Activated CD4-positive, alpha-beta memory T cell treated with anti-CD3 and anti-CD28 coated beads, Interleukin-2, amount 10 ng/mL, durations not matched to agents 7 days and 5 days (primary cell): ENCODE measurements around the gene PFKFB4. TPM values are rescaled to one million over a fixed set of nuclear protein-coding genes. Genes with fewer than 3 reads are reported as not detected.
"Not testable (repeated sequence)": the region's sequence is repeated elsewhere in the genome, so short reads cannot be mapped to it uniquely, and the experiment has no call there.

ENCODE experiments used
- CTCF ChIA-PET: fragments of 350-600 bp; sonication (Branson Sonifier 250); formaldehyde crosslinking; loops from one replicate; lab custom pipeline; 2021; ENCODE audit warnings: antibody characterized with exemption, inconsistent platforms; lab: Charles Lee
- POLR2A ChIA-PET: fragments of 350-600 bp; sonication (Branson Sonifier 250); formaldehyde crosslinking; loops from one replicate; lab custom pipeline; 2021; ENCODE audit warnings: antibody characterized with exemption; lab: Charles Lee
- DNase-seq: peaks from one replicate; pipeline ENCODE4 v3.0.0-alpha.2; 2020
- H3K27ac Mint-ChIP-seq: one replicate; pipeline ENCODE4 v1.8.0; 2021; ENCODE audit warnings: mild to moderate bottlenecking, mixed read lengths
- H3K27me3 Mint-ChIP-seq: one replicate; pipeline ENCODE4 v1.8.0; 2021; ENCODE audit warnings: mixed read lengths
- H3K36me3 Mint-ChIP-seq: one replicate; pipeline ENCODE4 v1.8.0; 2021; ENCODE audit warnings: low read depth, mixed read lengths
- H3K4me1 Mint-ChIP-seq: one replicate; pipeline ENCODE4 v1.8.0; 2021; ENCODE audit warnings: mixed read lengths
- H3K4me3 Mint-ChIP-seq: one replicate; pipeline ENCODE4 v1.8.0; 2021; ENCODE audit warnings: mild to moderate bottlenecking, mixed read lengths
- H3K9me3 Mint-ChIP-seq: one replicate; pipeline ENCODE4 v1.8.0; 2021; ENCODE audit warnings: mixed read lengths
- total RNA-seq, 2 experiments: library from RNA; stranded (reverse); gene quantifications; one replicate each; pipeline ENCODE4 v1.2.3, GENCODE V29; 2021

PFKFB4 gene
- total RNA-seq, 2 experiments from 2014 or later, result 33.3 to 34.4 TPM

DNA sequence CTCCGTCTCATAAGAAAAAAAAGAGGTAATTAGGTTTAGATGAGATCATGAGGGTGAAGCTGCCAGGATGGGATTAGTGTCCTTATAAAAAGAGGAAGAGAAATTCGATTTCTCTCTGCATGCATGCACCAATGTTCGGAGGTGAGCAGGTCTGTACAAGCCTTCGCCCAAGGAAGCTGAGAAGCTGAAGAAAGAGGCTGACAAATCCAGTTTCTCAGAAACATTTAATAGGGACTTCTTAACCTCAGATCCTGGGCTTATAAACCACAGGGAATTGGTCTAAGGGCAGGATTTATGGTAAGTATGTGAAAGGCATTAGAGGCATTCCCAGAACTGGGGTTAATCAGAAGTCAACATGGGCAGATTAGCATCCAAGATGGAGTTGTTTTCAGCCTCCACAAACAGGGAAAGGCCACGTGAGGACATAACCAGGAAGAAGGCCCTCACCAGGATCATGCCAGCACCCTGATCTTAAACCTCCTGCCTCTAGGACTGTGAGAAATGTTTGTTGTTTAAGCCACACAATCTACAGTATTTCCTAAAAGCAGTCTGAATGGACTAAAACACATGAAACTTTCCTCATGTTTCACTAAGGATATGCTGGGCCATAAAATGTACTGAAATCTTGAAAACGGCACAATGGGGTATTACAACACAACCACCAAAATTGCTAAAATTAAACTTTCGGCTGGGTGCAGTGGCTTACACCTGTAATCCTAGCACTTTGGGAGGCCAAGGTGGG lies 64.0 kb downstream of the PFKFB4 start:
- Mint-ChIP-seq H3K4me3 (no peak overlapping the region), H3K9me3 (no peaks in the 10 kb centered on the region), H3K4me1 (peaks cover 1% of the 10 kb centered on the region), H3K36me3 (peaks cover 23% of the 10 kb centered on the region), H3K27ac (no peak overlapping the region), H3K27me3 (no peaks in the 10 kb centered on the region)
- ChIA-PET CTCF (no interaction called here), POLR2A (no interaction called here)
- DNase-seq, result no peak

DNA sequence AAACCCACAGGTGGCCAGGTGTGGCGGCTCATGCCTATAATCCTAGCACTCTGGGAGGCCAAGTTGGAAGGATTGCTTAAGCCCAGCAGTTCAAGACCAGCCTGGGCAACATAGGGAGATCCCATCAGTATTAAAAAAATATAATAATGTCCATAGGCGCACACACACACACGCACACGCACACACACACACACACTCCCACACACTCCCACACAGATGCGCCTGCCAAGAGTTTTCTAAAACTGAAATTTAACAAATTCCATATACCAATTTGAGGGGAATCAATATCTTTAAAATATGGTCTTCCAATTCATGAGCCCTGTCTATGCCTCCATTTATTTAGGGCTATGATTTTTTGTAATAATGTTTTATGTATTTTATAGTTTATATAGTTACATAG lies 69.7 kb downstream of the PFKFB4 start:
- no peak for DNase-seq
- POLR2A ChIA-PET, result no interaction called here
- Mint-ChIP-seq H3K9me3 (no peaks in the 10 kb centered on the region), H3K4me1 (peaks cover 1% of the 10 kb centered on the region), H3K27me3 (no peaks in the 10 kb centered on the region), H3K4me3 (no peak overlapping the region), H3K36me3 (peaks cover 3% of the 10 kb centered on the region), H3K27ac (no peak overlapping the region)
- CTCF ChIA-PET, result interaction anchor here (0.9 kb wide), 1 partner anchor 51 kb away, joined by 3 read pairs; no protein-coding TSS in a partner anchor

GRCh38 chr3:48482822-48483221 lies 73.8 kb downstream of the PFKFB4 start:
- not testable (repeated sequence) for H3K9me3 Mint-ChIP-seq, H3K27ac Mint-ChIP-seq, H3K4me3 Mint-ChIP-seq, DNase-seq, H3K27me3 Mint-ChIP-seq
- ChIA-PET POLR2A (interaction anchor here (1.1 to 1.4 kb wide), 3 partner anchors 10 to 22 kb away, joined by 3 to 10 read pairs (median 5); no protein-coding TSS in a partner anchor), CTCF (interaction anchor here (1.1 to 1.8 kb wide), 2 partner anchors 10 to 46 kb away, joined by 4 to 14 read pairs; no protein-coding TSS in a partner anchor)
- Mint-ChIP-seq H3K4me1 (peaks cover 21% of the 10 kb centered on the region), H3K36me3 (peaks cover 14% of the 10 kb centered on the region)

DNA sequence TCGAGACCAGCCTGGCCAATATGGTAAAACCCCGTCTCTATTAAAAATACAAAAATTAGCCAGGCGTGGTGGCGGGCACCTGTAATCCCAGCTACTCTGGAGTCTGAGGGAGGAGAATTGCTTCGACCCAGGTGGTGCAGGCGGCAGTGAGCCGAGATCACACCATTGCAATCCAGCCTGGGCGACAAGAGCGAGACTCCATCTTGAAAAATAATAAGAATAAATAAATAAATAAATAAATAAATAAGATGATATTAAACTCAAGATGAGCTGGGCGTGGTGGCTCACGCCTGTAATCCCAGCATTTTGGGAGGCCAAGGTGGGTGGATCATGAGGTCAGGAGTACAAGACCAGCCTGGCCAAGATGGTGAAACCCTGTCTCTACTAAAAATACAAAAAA lies 75.7 kb downstream of the PFKFB4 start:
- H3K36me3 Mint-ChIP-seq, result peaks cover 22% of the 10 kb centered on the region
- CTCF ChIA-PET, H3K4me3 Mint-ChIP-seq, DNase-seq, H3K27me3 Mint-ChIP-seq, H3K9me3 Mint-ChIP-seq, H3K27ac Mint-ChIP-seq: not testable (repeated sequence)
- peaks cover 38% of the 10 kb centered on the region for H3K4me1 Mint-ChIP-seq
- POLR2A ChIA-PET, result interaction anchor here (1.2 to 1.3 kb wide), 2 partner anchors 14 to 26 kb away, joined by 3 to 4 read pairs; no protein-coding TSS in a partner anchor

- peak; percentile 75 for DNase-seq
- Mint-ChIP-seq H3K4me3 (peak overlapping the region; percentile 86), H3K36me3 (peaks cover 34% of the 10 kb centered on the region), H3K27me3 (no peaks in the 10 kb centered on the region), H3K9me3 (no peaks in the 10 kb centered on the region), H3K27ac (peak overlapping the region; percentile 98), H3K4me1 (peaks cover 51% of the 10 kb centered on the region)
- CTCF ChIA-PET, result interaction anchor here (1.2 to 4.9 kb wide), 4 partner anchors 40 to 70 kb away, joined by 3 to 25 read pairs (median 4); partner anchors contain the start of genes CCDC51 and TMA7
- POLR2A ChIA-PET, result interaction anchor here (0.8 to 6.1 kb wide), 8 partner anchors 9 to 543 kb away, joined by 3 to 57 read pairs (median 5); partner anchors contain the start of genes ATRIP, CCDC51, NDUFAF3 and TMA7
Measured at GRCh38 chr3:48478626-48479555, 77.7 kb downstream of the PFKFB4 start.

GRCh38 chr3:48477959-48478520 lies 78.6 kb downstream of the PFKFB4 start:
- peak overlapping the region; percentile 98 for H3K27ac Mint-ChIP-seq
- ChIA-PET CTCF (interaction anchor here (2.0 to 4.9 kb wide), 2 partner anchors 42 to 71 kb away, joined by 5 to 25 read pairs; no protein-coding TSS in a partner anchor), POLR2A (interaction anchor here (0.6 to 6.1 kb wide), 6 partner anchors 11 to 38 kb away, joined by 3 to 57 read pairs (median 6); partner anchors contain the start of genes ATRIP, CCDC51 and TMA7)
- no peaks in the 10 kb centered on the region for H3K9me3 Mint-ChIP-seq
- peak overlapping the region; percentile 86 for H3K4me3 Mint-ChIP-seq
- DNase-seq, result no peak
- H3K27me3 Mint-ChIP-seq, result no peaks in the 10 kb centered on the region
- peaks cover 37% of the 10 kb centered on the region for H3K36me3 Mint-ChIP-seq
- H3K4me1 Mint-ChIP-seq, result peaks cover 59% of the 10 kb centered on the region

DNA sequence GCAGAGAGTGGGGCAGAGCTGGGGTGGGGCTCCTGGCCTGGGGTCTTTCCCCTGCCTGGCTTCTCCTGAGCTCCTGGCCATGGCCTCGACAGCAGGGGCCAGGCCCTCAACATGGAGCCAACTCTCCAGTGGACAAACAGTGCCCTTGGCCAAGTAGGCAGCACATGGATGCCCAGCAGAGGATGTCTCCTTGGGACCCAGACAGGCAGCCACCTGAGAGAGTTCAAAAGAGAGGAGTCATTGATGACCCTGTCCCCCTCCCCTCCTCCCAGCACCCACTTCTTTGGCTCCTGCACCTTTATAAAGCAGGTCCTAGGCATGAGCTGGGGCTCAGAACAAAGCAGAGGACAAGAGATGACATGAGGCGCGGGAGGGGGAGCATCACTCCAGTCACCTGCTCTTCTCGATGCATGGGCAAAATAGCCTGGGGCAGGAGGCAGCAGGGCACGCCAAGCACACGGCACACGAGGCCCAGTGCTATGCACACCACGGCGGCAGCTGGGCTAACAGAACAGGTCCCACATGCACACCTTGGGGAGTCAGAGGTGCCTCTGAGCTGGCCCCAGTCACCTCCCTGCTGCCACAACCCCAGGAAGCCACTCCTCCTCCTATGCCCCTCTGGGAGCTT lies 80.1 kb downstream of the PFKFB4 start:
- Mint-ChIP-seq H3K36me3 (peaks cover 37% of the 10 kb centered on the region), H3K4me3 (peak overlapping the region; percentile 46), H3K27ac (peak overlapping the region; percentile 59), H3K4me1 (peaks cover 62% of the 10 kb centered on the region), H3K9me3 (no peaks in the 10 kb centered on the region), H3K27me3 (no peaks in the 10 kb centered on the region)
- DNase-seq, result no peak
- CTCF ChIA-PET, result interaction anchor here (0.6 to 4.9 kb wide), 3 partner anchors 40 to 73 kb away, joined by 3 to 25 read pairs (median 3); no protein-coding TSS in a partner anchor
- POLR2A ChIA-PET, result interaction anchor here (6.1 kb wide), 1 partner anchor 9 kb away, joined by 57 read pairs; a partner anchor contains a TSS

- H3K4me1 Mint-ChIP-seq, result peaks cover 70% of the 10 kb centered on the region
- CTCF ChIA-PET, result interaction anchor here (3.6 kb wide), 1 partner anchor 83 kb away, joined by 23 read pairs; the partner anchor contains the start of gene PFKFB4
- peak overlapping the region; percentile 81 for H3K27ac Mint-ChIP-seq
- POLR2A ChIA-PET, result interaction anchor here (6.1 kb wide), 1 partner anchor 8 kb away, joined by 57 read pairs; a partner anchor contains a TSS
- H3K4me3 Mint-ChIP-seq, result no peak overlapping the region
- peaks cover 38% of the 10 kb centered on the region for H3K36me3 Mint-ChIP-seq
- H3K27me3 Mint-ChIP-seq, result no peaks in the 10 kb centered on the region
- DNase-seq, result no peak
- H3K9me3 Mint-ChIP-seq, result no peaks in the 10 kb centered on the region
Measured at GRCh38 chr3:48475188-48475587, 81.4 kb downstream of the PFKFB4 start.

GRCh38 chr3:48474619-48475018 lies 82.0 kb downstream of the PFKFB4 start:
- CTCF ChIA-PET, result interaction anchor here (0.5 to 3.6 kb wide), 4 partner anchors 22 to 83 kb away, joined by 3 to 23 read pairs (median 3); partner anchors contain the start of genes CCDC51, PFKFB4 and TMA7

GRCh38 chr3:48474031-48474430 lies 82.6 kb downstream of the PFKFB4 start:
- Mint-ChIP-seq H3K27ac (peak overlapping the region; percentile 98), H3K36me3 (peaks cover 47% of the 10 kb centered on the region), H3K4me1 (peaks cover 74% of the 10 kb centered on the region)
- H3K9me3 Mint-ChIP-seq, H3K4me3 Mint-ChIP-seq, H3K27me3 Mint-ChIP-seq, DNase-seq: not testable (repeated sequence)
- ChIA-PET POLR2A (interaction anchor here (0.9 to 6.1 kb wide), 15 partner anchors 7 to 286 kb away, joined by 3 to 69 read pairs (median 10); partner anchors contain the start of genes ATRIP, CCDC51, CDC25A and SHISA5), CTCF (interaction anchor here (0.5 to 3.6 kb wide), 16 partner anchors 8 to 162 kb away, joined by 3 to 40 read pairs (median 5); partner anchors contain the start of genes ATRIP, CCDC51, PFKFB4 and SHISA5)

More at GRCh38 chr3:48474619-48475018, 82.0 kb downstream of the PFKFB4 start:
- POLR2A ChIA-PET, result interaction anchor here (1.8 to 6.1 kb wide), 4 partner anchors 7 to 71 kb away, joined by 4 to 57 read pairs (median 40); partner anchors contain the start of genes ATRIP and SHISA5
- Mint-ChIP-seq H3K36me3 (peaks cover 41% of the 10 kb centered on the region), H3K4me3 (no peak overlapping the region), H3K27me3 (no peaks in the 10 kb centered on the region), H3K27ac (peak overlapping the region; percentile 81), H3K9me3 (no peaks in the 10 kb centered on the region), H3K4me1 (peaks cover 72% of the 10 kb centered on the region)
- no peak for DNase-seq

- DNase-seq, result no peak
- H3K27ac Mint-ChIP-seq, result peak overlapping the region; percentile 98
- H3K36me3 Mint-ChIP-seq, result peaks cover 47% of the 10 kb centered on the region
- peaks cover 74% of the 10 kb centered on the region for H3K4me1 Mint-ChIP-seq
- ChIA-PET CTCF (interaction anchor here (1.1 to 3.6 kb wide), 18 partner anchors 9 to 658 kb away, joined by 3 to 40 read pairs (median 5); partner anchors contain the start of genes ATRIP, CCDC51, PFKFB4 and SHISA5), POLR2A (interaction anchor here (0.8 to 5.2 kb wide), 25 partner anchors 9 to 285 kb away, joined by 3 to 69 read pairs (median 5); partner anchors contain the start of genes ATRIP, CCDC51, CDC25A and PFKFB4)
- H3K9me3 Mint-ChIP-seq, result no peaks in the 10 kb centered on the region
- H3K4me3 Mint-ChIP-seq, result peak overlapping the region; percentile 83
- H3K27me3 Mint-ChIP-seq, result no peaks in the 10 kb centered on the region
Measured at GRCh38 chr3:48473617-48473952, 83.0 kb downstream of the PFKFB4 start.
